VCaP (cell line): ENCODE data around the gene HOXD10.

Source experiments
- H3K27ac ChIP-seq: fragments of 450-650 bp; 2 replicates; pipeline ENCODE4 v1.5.1; 2017
- TF ChIP-seq, protein P1 (sequence below): fragments of 450-650 bp; conservative IDR thresholded peaks from 2 replicates; pipeline ENCODE4 v1.5.1; 2017; ENCODE audit warnings: mild to moderate bottlenecking, moderate library complexity

Gene HOXD10

DNA sequence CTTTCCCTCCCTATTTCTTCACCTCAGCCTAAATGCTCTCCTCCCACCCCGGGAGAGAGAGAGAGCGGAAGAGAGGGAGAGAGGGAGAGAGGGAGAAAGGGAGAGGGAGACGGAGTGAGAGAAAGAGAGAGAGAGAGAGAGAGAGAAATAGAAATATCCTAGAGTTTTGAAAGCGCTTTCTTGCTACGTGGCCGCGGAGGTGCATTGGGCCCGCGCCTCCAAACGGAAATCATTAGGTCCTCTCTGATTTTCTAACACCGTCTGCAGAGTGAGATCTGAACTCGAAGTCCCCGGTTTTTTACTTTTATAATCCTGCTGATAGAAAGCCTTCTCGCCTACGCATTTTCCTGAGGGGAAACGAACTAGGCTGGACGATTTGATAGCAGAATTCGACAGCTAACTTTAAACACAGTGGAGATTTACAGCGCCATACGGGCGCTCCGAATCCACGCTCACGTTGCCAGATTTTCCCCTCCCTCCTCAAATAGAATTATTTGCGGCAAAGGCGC, 31.9 kb upstream of the HOXD10 start:
- no peak overlapping the region for H3K27ac ChIP-seq
- TF ChIP-seq, protein P1, sequence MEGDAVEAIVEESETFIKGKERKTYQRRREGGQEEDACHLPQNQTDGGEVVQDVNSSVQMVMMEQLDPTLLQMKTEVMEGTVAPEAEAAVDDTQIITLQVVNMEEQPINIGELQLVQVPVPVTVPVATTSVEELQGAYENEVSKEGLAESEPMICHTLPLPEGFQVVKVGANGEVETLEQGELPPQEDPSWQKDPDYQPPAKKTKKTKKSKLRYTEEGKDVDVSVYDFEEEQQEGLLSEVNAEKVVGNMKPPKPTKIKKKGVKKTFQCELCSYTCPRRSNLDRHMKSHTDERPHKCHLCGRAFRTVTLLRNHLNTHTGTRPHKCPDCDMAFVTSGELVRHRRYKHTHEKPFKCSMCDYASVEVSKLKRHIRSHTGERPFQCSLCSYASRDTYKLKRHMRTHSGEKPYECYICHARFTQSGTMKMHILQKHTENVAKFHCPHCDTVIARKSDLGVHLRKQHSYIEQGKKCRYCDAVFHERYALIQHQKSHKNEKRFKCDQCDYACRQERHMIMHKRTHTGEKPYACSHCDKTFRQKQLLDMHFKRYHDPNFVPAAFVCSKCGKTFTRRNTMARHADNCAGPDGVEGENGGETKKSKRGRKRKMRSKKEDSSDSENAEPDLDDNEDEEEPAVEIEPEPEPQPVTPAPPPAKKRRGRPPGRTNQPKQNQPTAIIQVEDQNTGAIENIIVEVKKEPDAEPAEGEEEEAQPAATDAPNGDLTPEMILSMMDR = no peak

DNA sequence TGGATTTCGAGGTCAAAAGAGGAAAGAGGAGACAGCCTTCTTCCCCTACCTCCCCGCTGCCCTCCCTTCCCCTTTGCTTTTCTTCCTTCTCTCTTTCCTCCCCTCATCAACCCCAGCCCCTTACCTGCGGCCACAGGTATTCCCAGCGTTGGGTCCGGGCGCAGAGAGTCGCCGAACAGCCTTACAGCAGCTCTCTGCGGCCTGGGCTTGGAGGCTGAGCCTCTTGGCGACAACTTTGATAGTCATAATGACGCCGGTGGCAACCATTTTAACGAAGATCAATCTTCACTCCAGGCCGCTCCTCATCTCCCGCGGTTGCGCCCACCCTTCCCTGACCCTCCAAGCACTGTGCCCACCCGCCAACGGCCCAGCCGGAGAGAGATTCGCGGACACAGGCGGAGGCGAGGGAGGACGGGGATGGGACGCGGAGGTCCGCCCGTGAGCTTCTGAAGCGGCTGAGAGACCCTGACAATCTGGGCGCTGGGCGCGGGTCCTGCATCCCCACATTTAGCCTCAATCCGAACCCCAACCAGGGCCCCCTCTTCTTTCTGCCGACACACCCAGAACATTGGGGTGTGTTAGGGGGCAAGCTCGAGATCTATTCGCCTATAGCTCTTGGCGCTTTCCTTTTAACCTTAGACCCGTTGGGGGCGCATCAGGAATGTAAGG, 31.3 kb upstream of the HOXD10 start:
- no peak overlapping the region for H3K27ac ChIP-seq
- TF ChIP-seq, protein P1 = no peak

DNA sequence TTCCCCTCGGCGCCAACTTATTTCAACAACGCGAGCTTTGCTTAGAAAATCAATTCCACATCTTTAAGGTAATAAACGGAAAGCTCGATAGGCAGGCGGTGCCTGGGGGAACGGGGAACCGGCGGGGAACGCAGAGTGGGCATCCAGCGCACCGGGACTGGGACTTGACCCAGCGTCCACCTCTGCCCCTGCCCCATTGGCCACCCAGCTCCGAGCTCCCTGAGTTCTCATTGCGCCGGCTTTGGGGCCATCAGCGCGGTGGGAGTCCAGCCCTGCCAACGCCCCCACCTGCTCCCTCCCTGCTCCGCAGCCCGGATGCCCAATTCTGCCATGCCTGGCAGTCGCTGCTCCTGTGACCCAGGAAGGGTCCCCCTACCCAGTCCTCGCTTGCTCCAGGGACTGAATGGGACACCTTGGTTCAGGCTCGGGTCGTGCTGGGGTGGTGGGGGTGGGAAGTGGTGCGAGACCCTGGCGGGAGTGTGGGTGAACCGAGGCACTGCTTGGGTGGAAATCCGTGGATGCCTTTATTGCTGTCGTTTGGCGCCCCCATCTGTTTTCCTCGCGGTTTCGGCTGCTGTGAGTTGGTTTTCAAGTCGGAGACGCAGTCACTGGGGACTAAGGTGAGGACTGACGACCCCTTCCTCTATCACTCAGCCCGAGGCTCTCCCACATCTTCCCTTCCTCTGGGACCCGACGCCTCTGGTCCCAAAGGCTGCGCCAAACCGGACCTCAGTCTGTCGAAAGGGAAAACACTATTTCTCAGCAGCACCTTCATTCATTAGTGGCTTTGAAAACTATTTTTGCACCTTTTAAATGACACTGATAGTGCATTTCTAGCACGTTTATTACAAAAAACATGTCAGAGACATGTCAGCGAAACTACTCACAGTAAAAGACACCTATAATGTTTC, 30.5 kb upstream of the HOXD10 start:
- peak overlapping the region; percentile 40; the same call in 1 of the 2 replicates for H3K27ac ChIP-seq
- TF ChIP-seq, protein P1 = peak; percentile 79

DNA sequence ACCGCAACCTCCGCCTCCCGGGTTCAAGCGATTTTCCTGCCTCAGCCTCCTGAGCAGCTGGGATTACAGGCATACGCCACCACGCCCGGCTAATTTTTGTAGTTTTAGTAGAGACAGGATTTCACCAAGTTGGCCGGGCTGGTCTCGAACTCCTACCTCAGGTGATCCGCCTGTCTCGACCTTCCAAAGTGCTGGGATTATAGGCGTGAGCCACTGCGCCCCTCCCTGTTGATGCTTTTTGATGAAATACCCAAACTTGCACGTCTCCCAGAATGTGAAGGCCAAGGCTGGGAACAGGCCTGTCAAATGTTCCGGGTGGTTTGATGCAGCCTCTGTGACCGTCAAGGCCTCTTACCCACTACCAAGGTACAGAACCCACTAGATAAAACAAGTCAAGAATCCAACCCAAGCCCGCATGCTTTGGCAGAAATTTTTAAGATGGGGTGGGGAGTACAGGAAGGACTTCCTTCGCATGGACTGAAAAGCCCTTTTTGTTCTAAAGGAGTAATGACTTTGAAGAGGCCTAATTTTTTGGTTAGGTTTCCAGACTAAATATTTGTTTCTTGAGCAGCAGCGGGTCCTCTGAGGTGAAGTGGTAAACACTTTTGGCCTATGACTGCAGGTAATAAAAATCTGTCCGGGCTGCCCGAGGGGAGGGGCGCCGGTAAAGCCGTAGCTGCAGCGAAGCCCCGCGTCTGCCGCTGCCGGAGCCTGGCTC, 29.1 kb upstream of the HOXD10 start:
- peak overlapping the region; percentile 54 for H3K27ac ChIP-seq
- TF ChIP-seq, protein P1 = no peak

DNA sequence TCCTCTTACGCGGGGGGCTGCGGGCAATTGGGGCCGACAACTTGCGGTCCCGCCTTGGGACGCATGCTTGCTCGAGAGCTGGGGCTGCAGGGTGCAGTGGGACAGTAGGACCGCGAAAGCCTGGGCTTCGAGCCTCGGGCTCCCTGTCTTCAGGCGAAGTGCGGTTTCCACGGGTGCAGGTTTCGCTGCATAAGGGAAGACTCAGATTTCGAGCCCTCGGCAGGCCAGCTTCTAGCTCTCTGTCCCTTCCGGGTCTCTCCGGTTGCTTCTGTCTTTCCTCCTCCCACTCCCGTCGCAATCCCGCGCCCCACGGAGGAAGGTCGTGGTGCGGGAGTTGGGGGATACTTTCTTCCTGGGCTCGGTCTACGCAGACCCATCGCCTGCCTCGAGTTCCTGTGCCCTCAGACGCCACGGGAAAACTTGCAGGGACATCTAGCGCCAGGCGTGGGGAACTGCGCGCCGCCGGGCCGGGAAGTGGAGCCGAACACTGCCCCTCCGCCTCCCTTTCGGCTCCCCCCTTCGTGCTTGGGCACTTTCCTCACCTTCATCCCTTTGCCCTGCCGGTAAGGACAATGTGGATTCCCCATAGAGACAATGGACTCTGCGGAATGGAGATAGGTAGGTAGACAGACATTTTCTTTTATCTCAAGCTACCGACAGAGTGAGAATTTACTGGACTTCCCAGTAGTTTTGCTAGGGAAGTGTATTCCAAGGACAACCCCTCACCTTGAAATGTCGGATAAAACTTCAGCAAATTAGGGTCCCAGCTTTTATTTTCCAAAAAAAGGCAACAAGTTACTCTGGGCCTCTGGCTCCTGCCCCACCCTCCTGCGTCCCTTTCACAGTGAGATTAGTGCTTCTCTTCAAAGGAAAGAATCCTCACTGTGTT, 28.3 kb upstream of the HOXD10 start:
- TF ChIP-seq, protein P1 = peak; percentile 93
- peak overlapping the region; percentile 54 for H3K27ac ChIP-seq

DNA sequence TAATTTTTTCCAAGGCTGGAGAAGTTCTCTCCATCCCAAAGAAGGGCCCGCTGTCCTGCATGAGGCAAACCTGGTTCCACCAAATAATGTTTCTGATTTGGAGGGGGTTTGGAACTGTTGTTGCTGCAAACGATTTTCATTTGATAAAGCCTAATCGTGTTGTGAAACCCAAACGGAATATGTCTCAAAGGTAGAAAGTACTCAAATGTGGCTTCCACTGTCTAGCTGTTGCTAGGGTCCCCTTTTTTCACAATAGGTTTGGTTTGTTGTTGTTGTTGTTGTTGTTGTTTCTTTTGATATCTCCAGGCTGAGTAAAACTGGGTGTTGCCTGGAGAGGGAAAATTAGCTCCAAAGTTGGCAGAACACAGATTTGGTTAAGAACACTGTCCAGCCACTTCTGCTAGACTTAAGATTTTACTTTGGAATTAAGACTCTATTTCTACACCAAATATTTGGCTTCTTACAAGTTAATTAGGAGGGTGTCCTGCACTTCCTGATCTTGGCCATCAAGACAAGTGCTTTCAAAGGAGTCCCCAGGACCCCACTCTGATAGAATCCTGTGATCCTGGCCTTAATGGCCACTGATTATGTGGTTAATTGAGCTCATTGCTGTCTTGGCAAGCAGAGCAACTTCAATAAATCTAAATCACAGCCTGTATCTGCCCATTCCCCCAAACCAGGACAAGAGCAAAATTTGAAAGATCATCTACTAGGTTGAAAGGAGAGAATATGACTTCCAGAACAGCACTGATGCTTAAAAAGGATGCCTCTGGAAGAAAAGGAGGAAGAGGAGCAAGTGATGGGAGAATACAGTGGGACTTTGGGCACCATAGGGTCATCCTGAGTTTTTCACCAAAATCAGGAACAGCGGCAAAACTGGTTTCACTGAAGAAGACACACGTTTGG, 27.4 kb upstream of the HOXD10 start:
- TF ChIP-seq, protein P1 = no peak
- no peak overlapping the region for H3K27ac ChIP-seq
